HG03565 (cell line): ENCODE results near the gene OSBPL1A.

Experiments used
- ATAC-seq: cut with Tn5 transposase; IDR thresholded peaks from one replicate; pipeline ENCODE4 v1.9.1; 2021; ENCODE audit warnings: mild to moderate bottlenecking, moderate library complexity; ENCODE audit not compliant: unreplicated experiment

Gene OSBPL1A

DNA sequence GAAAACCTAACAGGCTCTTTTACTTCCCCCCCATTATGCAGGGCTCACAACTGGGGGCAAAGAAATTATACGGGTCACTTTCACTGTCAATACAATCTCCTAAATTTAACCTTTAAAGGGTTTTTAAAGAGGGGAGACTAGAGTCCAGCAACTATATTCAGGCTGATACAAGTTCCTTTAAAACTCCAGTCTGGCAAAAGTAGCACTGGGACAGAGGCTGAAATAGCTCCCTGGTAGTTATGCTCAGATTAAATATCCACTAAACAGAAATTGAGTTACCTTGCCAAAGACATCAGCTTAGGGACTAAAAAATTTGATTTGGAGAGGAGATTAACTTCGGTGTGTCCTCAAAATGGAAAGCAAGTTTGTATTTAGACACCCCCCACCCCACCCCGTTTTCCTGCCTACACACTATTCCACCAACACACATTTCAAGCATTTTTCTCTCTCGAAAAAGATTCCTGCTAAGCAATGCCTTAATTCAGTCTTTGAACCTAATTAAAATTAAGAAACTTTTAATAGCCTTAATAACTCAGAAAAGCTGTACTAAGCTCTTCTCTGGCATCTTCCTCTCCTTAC is 127.2 kb downstream of the OSBPL1A start:
- ATAC-seq: no peak

DNA sequence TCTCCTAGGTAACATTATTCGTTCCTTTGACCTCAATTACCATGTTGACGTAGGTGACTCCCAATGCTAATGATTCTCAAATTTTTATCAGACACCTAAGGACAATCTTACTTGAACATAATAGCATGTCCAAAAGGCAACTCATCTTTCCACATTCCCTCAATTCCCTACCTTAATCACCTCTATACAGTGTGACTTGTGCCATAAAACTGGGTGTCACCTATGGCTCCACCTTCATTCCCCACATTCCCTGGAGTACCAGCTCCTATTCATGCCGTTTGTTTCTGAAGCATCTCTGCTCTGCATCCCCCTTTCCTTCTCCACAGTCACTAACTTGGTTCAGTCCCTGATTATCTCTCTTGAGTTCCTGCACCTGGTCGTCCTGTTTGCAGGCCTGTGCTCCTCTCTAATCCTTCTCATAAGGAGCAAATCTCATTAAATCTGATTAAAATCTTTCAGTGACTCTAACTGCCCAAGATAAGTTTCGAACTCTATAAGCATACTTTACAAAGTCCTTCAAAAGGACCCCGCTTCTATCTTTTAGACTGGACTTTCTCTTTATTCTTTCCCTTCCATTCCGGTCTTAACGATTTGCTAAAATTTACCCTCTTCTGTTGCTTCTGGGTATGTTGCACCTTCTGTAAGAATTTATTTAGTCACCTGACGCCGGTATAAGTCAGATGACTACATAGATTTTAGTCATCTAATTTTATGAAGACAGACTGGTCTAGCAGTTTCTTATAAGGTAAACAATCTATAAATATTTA is 128.7 kb downstream of the OSBPL1A start:
- no peak for ATAC-seq

- ATAC-seq: no peak
These were observed 129.7 kb downstream of the OSBPL1A start for GRCh38 chr18:24267878-24268277.

GRCh38 chr18:24266131-24266530 is 131.5 kb downstream of the OSBPL1A start:
- ATAC-seq: no peak

GRCh38 chr18:24265502-24266064 is 132.0 kb downstream of the OSBPL1A start:
- no peak for ATAC-seq

- ATAC-seq: no peak
These were observed 134.6 kb downstream of the OSBPL1A start for GRCh38 chr18:24263050-24263449.

DNA sequence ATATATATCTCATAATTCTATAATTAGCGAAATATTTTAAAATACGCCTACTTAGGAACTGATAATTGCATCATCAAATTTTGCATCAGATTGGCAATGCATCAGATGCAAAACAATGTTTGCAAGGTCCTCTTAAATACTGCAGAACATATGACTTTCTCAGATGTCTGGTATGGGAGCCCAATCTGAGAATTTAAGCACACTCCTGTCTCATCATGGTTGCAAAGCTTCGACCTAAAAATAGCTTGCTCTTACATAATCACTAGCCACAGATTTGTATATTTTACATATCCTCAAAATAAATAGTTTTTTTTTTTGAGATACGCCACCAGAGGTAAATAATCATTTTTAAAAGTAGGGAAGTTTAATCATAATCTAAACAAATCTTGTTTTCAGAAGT is 135.5 kb downstream of the OSBPL1A start:
- ATAC-seq: no peak

GRCh38 chr18:24259869-24260641 is 137.6 kb downstream of the OSBPL1A start:
- no peak for ATAC-seq

DNA sequence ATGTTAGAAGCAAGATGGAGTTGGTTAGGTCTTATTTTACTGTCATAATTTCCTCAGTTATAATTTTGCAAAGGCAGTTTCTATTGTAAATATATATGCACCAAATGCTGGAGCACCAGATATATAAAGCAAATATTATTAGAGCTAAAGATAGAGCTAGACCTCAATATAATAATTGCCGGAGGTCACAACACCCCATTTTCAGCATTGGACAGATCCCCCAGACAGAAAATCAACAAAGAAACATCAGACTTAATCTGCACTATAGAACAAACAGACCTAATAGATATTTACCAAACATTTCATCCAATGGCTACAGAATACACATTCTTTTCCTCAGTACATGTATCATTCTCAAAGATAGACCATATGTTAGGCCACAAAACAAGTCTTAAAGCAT is 143.6 kb downstream of the OSBPL1A start:
- ATAC-seq: no peak

GRCh38 chr18:24249716-24250115 is 147.9 kb downstream of the OSBPL1A start:
- no peak for ATAC-seq

DNA sequence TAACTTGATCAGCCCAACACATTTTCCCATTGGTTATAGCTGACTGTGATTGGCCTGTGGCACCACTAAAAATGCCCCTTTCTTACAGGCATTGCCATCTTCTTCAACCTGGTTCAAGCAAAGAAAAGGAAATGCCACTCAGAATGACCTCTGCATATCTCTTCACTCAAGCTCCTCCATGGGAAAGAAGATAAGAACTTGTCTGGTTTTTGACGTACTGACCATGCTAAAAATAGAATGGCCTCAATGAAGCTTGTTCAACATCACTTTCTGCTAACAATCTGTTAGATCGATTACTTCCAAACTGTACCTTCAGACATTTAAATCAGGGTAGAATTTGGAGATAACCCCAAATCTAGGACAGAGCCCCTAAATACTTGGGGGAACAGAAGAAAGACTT is 149.3 kb downstream of the OSBPL1A start:
- no peak for ATAC-seq

DNA sequence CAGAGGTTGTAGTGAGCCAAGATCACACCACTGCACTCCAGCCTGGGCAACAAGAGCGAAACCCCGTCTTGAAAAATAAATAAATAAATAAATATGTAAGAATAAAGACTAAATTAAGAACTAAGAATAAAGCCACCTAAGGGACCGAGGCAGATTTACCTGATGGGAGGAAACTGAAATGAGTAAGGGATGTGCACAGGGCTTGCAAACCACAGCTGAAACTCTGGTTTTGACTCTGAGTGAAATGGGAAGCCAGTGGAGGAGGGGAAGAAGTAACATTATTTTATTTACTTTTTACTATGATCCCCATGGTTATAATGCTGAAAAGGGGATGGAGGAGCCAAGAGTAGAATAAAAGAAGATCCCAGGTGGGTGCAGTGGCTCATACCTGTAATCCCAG is 151.5 kb downstream of the OSBPL1A start:
- ATAC-seq: peak; percentile 96

- ATAC-seq: no peak
These were observed 152.9 kb downstream of the OSBPL1A start for GRCh38 chr18:24244698-24245097.

DNA sequence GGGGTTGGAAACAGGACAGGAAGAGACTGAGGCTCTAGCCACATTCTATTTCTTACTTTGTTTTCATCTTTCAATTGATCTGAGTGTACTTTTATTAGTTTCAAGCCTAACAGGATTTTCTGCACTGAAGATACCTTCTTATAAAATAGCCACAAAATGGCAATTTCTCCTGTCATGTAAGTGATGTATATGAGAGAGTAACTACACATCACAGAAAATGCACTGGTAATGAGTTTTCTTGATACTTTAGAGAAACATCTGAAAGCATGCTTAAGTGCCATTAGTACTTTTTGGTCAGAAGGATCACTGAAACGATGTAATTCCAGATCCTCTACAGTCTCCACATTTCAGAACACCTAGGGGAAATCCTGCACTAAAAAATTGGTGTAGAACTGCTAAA is 153.9 kb downstream of the OSBPL1A start:
- no peak for ATAC-seq

DNA sequence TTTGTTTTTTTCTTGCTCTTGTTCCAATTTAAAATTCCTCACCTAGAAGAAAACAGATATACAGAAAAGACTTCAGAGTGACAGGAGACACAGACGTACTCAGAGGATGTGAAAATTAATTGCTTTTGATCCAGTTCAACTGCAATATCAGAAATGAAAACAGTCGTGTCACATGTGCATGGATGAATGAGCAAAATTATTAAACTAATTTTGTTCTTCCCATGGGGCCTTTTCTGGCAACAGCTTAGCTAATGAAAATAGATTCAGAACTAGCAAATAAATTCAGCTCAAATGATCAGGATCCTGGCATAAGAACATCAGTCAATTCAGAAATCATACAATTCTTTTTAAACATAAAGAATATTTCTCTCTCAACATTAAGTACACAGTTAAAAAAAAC is 158.3 kb downstream of the OSBPL1A start:
- ATAC-seq: no peak

- no peak for ATAC-seq
These were observed 159.2 kb downstream of the OSBPL1A start for GRCh38 chr18:24238387-24238786.

GRCh38 chr18:24234850-24235418 is 162.7 kb downstream of the OSBPL1A start:
- no peak for ATAC-seq

- no peak for ATAC-seq
These were observed 163.3 kb downstream of the OSBPL1A start for GRCh38 chr18:24234330-24234729.

- ATAC-seq: no peak
These were observed 164.8 kb downstream of the OSBPL1A start for GRCh38 chr18:24232800-24233199.

DNA sequence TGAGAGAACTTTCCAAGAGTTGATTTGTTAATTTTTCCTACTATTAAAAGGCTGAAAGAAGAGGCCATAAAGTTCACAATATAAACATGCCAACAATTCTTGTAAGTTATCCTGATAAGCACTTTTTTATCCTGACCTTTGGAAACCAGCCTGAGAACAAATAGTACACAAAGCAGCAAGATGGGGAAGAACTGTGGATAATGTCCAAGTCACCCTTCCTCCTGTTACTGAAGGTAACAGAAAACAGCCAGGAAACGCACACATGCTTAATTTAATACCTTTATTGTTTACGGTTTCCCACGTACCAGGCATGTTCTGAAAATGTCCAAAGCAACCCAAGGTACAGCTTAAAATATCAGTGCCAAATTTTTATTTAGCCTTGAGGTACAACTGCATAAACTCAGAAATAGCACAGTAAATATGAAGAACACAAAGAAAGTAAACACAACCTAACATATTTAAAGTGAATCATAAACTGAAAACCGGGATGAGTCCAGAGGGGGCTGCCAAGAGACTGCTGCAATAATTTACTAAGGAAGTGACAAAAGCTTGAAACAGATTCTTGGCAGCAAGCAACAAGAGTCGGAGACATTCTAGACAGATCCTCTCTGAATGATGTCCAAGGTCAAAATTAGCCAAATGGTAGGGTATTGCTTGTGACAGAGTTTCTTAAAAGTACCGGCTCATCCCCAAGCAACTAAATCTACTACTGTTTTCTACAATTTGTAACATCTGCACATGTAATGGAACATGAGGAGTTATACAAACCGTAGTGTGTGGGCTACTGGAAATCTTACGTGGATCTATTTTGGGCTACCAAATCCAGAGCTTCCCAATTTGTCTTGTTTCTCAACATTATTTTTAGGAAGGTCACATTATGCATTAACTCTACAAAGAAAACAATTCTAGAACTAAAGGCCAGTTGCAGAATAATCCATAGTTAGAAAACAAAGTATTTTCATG is 165.6 kb downstream of the OSBPL1A start:
- no peak for ATAC-seq
